ENCODE results near the gene TNIK.

Gene TNIK

DNA sequence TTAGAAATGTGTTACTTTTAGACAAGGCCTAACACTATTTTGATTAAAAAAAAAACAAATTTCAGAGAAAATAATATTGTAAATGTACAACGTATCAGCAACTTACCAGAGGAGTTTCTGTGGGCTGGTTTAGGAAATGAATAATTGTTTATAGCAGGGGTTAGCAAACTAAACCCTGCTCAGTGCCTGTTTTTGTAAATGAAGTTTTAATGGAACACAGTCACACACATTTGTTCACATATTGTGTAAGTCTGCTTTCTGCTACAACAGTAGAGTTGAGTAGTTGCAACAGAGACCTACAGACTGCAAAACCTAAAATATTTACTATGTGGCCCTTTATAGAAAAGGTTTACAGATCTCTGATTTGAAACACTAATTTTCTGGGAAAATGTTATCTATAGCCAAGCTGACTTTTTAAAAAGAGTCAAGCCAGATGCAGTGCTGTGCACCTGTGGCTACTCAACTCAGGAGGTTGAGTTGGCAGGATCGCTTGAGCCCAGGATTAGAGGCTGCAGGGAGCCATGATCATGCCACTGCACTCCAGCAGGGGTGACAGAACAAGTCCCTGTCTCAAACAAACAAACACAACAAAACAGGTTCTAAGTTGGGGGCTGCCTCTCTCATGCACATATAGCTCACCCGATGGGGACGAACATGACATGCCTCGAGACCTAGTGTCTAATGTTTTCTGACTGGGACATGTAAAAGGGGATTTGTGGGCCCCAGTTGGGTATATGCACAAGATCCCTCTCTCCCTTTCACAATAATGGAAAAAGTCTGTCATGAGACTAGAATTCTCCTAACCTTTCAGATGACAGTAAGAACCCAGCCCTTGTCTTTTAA, 182.5 kb downstream of the TNIK start:
- no peak for DNase-seq

GRCh38 chr3:171276923-171277322, 183.3 kb downstream of the TNIK start:
- DNase-seq, result no peak

GRCh38 chr3:171274222-171274621, 186.0 kb downstream of the TNIK start:
- no peak for DNase-seq

DNA sequence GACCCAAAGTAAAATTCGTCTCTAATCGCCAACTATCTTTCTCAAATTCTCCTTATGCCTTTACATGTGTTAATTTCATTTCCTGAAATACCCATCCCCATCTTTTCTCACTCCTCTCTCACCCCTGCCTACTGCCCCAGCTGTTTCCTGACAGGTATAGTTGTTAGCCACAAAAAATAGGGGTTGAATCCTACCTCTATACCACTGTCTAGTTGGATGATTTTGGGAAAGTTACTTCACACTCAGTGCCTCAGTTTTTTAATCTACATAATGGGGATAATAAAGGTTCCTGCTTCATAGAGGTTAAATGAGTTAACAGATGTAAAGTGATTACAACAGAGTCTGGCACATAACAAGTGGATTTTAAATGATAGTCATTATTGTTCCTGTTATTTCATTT, 189.7 kb downstream of the TNIK start:
- no peak for DNase-seq

DNA sequence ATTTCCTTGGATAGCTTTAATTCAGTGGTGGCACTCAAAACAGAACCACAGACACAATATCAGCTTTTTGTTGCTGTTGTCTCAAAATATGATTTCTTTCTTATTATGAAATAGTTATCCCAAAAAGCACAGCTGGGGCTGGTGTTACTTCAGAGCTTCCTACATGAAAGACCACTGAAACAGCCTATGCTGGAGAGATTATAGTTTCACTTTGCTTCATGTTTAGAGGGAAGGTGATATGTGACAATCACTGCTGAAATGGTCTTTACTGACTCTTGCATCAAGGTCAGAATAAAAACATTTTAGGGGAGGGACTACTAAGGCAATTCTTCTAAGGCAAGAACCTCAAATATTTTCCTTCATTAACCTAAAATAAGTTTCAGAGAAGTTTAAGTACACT, 190.7 kb downstream of the TNIK start:
- DNase-seq, result no peak

GRCh38 chr3:171268677-171269076, 191.5 kb downstream of the TNIK start:
- no peak for DNase-seq

- no peak for DNase-seq
These were observed 193.1 kb downstream of the TNIK start for GRCh38 chr3:171267104-171267503.

DNA sequence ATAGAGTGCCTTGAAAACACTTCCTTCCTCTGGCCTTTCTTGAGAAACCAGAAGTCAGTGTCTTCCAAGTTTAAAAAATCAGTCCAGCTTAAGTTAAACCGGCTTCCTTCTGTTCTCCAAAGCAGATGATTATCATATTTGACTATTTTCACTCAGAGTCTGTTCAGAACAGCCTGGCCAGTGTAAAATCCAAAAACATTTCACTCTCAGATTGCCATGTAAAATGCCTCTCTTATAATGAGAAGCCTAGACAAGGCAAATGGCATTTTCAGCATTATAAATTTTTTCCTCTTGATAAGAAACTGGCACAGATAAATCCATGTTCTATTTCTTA, 193.5 kb downstream of the TNIK start:
- no peak for DNase-seq

GRCh38 chr3:171266034-171266739, 194.0 kb downstream of the TNIK start:
- DNase-seq, result no peak

DNA sequence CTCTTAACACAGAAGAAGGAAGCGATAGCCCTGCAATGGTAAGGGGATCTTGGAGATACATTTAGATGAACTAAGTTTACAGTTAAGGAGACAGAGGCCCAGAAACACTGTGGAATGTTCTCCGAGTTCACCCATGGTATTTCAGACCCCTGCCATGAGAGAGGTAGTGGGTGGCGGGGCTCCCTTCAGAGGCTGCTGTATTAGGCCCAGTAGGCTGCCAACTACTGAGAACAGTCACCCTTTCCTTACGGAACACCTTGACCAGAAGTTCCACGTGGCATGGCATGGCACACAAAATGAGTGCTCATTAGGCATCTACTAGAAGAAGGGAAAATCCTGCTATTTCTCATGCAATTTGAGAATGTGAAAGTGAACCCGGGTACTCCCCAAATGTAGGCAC, 195.4 kb downstream of the TNIK start:
- no peak for DNase-seq

DNA sequence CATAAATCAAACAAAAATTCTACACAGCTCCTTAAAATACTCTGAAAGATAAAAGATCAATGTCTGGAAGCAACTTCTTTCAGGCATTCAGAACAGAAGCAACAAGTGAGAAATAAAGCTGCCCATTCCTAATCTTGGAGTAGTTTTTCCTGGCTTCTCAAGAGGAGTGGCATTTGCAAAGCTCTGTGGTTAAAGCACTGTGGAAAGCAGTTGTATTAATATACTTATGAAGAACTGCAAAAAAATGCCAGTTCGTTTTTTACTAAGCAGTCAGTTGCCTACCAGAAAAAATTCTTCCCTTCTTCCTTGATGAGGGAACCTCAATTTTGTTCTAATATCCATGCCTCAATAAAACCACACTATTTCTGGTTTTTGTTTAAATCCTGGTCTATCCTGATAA, 197.8 kb downstream of the TNIK start:
- no peak for DNase-seq

- DNase-seq, result no peak
These were observed 198.7 kb downstream of the TNIK start for GRCh38 chr3:171261487-171261886.

- no peak for DNase-seq
These were observed 199.3 kb downstream of the TNIK start for GRCh38 chr3:171260899-171261298.

- no peak for DNase-seq
These were observed 199.7 kb downstream of the TNIK start for GRCh38 chr3:171260466-171260865.

DNA sequence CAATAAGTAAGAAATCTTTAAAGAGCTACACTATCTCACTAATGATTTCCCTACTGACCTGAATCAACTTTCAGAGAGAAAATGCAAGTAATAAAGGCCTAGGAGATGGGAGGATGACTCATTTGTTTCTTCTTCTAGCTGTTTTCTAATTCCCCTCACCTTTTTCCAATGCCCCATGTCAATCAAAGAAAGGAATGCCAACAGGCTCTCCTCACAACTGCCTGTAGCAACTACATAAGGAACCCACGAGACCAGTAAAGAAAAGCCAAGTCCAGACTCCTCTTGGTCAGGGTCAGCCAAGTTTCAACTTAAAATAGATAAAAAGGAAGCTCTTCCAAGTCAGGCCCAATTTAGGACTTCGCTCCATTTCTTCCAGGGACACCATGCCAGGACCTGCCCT, 201.9 kb downstream of the TNIK start:
- DNase-seq, result no peak

- DNase-seq, result no peak
These were observed 202.7 kb downstream of the TNIK start for GRCh38 chr3:171257251-171258203.

DNA sequence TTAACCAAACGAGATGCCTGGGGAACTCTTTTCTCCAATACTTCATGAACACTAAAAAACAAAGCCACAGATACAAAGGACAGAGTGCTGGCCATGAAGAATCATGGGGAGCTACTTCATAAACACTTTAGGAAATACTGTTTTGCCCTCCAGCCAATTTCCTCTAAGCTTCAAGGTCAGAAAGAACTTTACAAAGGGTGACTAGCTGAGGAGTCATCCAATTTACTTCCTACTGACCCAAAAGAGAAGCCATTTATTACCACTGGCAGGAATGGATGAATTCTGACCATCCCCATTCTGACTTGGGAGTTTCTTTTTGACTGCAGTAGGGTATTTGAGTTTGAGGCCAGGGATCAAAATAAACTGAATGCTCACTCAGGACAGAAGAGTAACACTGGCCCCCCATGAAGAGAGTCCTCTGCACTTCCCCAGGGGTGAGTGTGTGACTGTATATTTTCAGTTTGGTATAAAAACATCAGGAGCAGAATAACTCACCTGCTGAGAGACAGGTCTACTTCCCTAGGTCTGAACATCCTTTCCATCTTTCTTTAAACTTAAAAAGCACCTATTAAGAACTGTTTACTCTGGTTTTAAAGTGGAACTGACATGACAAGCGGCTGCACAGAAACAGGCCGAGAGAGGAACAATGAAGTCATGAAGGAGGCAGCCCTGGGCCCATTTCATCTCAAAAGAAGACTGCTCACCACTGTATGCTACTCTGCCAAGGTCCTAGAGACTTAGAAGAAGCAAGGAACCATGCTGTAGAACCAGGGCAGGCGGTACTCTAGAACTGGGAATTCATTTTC, 203.6 kb downstream of the TNIK start:
- DNase-seq, result no peak

GRCh38 chr3:171255236-171255806, 204.9 kb downstream of the TNIK start:
- DNase-seq, result no peak

DNA sequence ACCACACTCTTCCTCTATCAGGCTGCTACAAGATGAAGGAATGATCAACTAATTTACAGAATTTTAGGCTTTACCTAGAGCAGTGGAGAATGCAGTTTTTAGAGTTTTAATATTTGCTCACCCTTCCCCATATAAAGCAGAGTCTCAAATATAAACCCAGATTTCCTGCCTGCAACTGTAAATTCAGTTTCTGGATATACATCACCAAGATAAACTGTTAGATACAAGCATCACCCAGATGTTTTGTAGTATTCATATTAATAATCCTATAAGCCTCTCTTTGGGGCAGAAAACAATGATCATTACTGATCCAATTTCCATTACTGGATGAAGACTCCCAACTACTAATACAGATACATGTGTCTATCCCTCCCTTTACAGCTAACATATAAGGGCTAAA, 205.9 kb downstream of the TNIK start:
- no peak for DNase-seq

GRCh38 chr3:171251835-171252234, 208.4 kb downstream of the TNIK start:
- no peak for DNase-seq

- DNase-seq, result no peak
These were observed 209.8 kb downstream of the TNIK start for GRCh38 chr3:171250444-171250843.

DNA sequence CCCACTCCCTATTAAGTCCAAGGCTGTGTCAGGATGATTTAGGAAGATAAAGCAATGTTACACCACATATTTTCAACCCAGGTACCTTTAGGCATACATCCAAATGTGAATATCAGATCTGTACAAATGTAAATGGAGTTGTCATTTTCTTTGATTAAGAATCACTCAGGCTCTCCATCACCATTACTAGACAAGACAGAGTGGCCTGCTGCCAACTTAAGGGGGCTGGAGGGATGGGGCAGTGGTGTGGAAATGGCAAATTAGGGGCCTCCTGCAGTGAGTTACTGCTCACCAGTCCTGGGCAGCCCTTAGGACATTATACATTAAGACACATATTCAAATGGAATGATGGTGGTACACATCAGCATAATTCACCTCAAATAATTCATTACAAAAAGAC, 211.0 kb downstream of the TNIK start:
- DNase-seq, result no peak
